PC-3 (cell line): ENCODE measurements around the gene GOLGA8M.
"Not testable (repeated sequence)": the region's sequence is repeated elsewhere in the genome, so short reads cannot be mapped to it uniquely, and the experiment has no call there.

Source experiments
- EZH2 ChIP-seq: fragments of 300-600 bp; sonication (generic); IDR thresholded peaks from one replicate; pipeline ENCODE4 v1.6.1; 2017; ENCODE audit warnings: antibody characterized with exemption, mild to moderate bottlenecking, low read length; ENCODE audit not compliant: unreplicated experiment
- EZH2phosphoT487 ChIP-seq: fragments of 300-600 bp; sonication (generic); IDR thresholded peaks from 2 replicates; pipeline ENCODE4 v1.6.1; 2018; ENCODE audit warnings: mild to moderate bottlenecking, antibody characterized with exemption, low read length, borderline replicate concordance
- TF ChIP-seq, protein P1 (sequence below): fragments of 300-600 bp; sonication (generic); conservative IDR thresholded peaks from 2 replicates; pipeline ENCODE4 v1.5.1; 2017; ENCODE audit warnings: antibody characterized with exemption, low read depth, mild to moderate bottlenecking, low read length

DNA sequence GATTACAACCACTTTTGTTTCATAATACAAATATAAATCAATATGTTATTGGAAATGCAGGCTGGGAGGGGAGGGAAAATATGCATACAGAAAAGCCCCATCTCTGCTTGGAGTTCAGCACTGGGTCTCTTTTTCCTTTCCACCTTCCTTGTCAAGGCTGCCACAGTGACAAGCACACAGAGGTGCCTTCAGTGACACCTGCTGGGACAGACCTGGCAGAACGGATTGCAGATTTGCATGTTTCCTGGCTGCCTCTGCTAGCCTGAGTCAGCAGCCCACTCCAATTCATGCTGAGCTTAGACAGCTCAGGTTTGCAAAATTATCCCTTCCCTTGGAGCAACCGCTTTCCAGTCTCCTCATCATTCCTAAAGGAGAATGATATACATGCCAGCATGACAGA lies 15.8 kb upstream of the GOLGA8M start:
- not testable (repeated sequence) for TF ChIP-seq EZH2, EZH2phosphoT487
- TF ChIP-seq, protein P1, sequence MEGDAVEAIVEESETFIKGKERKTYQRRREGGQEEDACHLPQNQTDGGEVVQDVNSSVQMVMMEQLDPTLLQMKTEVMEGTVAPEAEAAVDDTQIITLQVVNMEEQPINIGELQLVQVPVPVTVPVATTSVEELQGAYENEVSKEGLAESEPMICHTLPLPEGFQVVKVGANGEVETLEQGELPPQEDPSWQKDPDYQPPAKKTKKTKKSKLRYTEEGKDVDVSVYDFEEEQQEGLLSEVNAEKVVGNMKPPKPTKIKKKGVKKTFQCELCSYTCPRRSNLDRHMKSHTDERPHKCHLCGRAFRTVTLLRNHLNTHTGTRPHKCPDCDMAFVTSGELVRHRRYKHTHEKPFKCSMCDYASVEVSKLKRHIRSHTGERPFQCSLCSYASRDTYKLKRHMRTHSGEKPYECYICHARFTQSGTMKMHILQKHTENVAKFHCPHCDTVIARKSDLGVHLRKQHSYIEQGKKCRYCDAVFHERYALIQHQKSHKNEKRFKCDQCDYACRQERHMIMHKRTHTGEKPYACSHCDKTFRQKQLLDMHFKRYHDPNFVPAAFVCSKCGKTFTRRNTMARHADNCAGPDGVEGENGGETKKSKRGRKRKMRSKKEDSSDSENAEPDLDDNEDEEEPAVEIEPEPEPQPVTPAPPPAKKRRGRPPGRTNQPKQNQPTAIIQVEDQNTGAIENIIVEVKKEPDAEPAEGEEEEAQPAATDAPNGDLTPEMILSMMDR, result not testable (repeated sequence)
